Stimulated activated CD4-positive, alpha-beta T cell treated with anti-CD3 and anti-CD28 coated beads, Interleukin-2, amount 100 ng/mL, for 48 hours (primary cell): ENCODE data around the gene ACSM5.

Experiments
- DNase-seq, 2 donors: peaks; one replicate each; pipeline ENCODE4 v3.0.0-alpha.2; 2020

The ACSM5 gene, protein sequence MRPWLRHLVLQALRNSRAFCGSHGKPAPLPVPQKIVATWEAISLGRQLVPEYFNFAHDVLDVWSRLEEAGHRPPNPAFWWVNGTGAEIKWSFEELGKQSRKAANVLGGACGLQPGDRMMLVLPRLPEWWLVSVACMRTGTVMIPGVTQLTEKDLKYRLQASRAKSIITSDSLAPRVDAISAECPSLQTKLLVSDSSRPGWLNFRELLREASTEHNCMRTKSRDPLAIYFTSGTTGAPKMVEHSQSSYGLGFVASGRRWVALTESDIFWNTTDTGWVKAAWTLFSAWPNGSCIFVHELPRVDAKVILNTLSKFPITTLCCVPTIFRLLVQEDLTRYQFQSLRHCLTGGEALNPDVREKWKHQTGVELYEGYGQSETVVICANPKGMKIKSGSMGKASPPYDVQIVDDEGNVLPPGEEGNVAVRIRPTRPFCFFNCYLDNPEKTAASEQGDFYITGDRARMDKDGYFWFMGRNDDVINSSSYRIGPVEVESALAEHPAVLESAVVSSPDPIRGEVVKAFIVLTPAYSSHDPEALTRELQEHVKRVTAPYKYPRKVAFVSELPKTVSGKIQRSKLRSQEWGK

GRCh38 chr16:20409398-20410120 is at the start of gene ACSM5:
Gene ACSM5 (plus strand): TSS chr16:20409534. CDS start chr16:20411485, 1,951 bp downstream.
- no peak for DNase-seq

DNA sequence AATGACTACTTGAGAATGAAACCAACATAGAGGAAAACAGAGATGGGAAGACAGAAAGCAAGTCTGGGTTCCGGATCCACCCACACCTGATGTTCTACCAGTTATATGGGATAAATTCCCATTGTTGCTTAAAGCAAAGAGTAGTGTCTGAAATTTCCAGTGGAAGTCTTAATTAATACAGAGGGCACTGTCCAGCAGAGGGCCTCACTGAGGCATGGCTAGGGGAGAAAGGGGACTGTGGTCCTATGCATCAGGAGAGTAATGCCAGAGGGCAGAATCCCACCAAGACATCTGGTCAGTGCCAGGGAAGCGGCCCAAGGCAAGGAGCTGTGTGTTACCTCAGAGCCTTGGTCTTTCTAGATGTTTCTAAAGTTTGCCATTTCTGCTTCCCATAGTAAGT is 49.3 kb upstream of the ACSM5 start:
- no peak for DNase-seq

- DNase-seq: no peak
Observed at GRCh38 chr16:20363191-20363590, 46.1 kb upstream of the ACSM5 start.

DNA sequence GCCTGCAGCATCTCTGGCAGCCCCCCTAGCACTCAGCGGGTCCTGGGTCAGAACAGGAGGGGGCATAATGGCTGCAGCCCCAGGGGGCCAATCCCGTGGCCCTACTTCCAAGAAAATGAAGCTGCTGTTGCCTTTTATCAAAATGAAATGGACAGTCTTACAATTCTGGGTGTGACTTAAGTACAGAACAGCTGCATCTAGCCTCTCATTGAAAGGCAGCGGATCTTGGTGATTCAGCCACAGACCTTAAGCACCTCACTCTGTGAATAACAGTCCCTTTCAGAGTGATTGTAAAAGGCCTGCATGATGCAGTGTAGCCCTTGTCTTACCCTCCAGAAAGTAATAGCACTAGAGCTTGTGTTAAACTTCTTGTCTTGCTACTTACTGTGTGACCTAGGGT is 45.3 kb upstream of the ACSM5 start:
- DNase-seq: no peak

DNA sequence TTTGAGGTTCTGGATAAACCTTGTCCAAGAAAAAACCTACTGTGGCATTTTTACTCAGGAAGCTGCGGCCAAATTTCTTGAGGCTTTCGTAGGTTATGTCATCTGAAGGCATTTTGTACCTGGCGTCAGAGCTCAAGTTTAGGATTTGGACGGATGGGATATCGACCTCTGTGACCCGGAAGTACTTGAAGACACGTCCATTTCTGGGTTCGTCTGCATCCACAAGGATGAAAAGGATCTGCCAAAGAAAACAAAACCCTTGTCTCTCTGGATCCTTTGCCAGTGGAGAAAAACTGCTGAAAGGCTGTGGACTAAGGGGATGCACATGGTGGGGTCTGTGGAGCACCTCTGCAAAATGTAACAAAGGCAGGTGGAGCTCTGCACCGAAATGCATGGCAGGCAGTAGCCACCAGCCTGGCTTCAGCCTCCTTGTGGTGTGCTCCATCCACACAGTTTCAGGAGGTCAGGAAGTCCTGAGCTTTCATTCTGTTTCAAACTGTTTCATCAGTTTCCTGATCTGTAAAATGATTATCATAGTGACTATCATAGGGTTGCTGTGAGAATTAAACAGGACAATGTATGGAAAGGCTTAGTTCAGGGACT is 39.8 kb upstream of the ACSM5 start:
- DNase-seq: no peak

GRCh38 chr16:20372701-20373100 is 36.6 kb upstream of the ACSM5 start:
- no peak for DNase-seq

GRCh38 chr16:20377181-20377580 is 32.2 kb upstream of the ACSM5 start:
- no peak for DNase-seq

DNA sequence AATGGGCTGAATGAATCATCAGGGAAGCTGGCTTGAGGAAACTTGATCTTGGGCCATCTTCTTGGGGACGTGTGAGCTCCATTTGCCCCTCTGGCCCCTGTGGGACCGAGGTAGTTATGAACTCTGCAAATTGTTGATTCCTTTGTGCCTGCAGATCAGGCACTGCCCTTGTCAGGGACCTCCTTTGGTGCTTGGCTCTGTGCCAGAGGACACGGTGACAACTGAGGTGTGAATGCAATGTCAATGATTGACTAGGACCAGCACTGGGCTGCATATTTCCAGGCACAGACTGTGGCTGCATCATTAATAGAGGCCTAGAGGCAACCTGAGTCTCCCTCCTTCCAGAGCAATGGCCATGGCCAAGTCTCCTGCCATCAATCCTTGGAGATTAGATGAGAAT is 28.6 kb upstream of the ACSM5 start:
- DNase-seq: no peak

- no peak for DNase-seq
Observed at GRCh38 chr16:20382202-20382948, 27.0 kb upstream of the ACSM5 start.

DNA sequence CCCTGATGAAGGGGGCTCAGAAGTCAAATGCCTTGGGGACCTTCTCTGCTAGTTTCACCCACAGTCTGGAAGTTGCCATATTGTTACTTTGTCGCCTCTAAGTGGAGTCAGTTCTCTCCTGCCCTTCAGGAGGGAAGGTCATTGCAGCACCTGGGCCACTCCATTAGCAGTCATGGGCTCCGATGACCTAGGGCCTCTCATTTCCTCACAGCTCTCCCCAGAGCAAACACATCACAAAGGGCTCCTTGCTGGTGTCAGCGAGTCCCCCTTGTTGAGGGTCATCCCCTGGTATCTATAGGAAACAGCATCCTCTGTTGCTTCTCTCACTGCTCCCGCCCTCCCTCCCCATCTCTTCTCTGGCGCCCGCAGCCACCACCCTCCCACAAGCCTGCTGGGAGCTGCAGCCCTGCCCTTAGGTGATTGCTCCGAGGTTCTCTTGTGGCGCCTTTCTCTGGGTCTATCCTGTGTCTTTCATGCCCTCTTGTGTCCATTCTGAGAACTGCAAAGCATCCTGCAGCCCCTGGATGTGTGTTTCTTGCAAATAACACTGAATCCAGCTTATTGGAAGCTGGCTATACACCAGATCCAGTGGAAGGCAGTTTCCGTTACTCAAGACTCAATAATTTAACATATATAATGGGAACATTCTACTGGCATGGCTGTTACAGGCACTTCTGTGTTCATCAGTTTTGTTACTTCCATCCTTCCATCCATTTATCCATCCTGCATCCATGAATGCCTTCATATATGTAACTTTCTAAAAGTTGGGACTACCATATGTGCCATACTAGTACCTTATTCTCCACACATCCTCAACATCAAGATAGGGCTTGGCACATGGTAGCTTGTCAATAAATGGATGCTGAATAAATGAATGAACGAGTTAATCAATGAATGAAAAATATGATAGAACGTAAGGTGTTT is 26.0 kb upstream of the ACSM5 start:
- peak; percentile 51 to 54 for DNase-seq

DNA sequence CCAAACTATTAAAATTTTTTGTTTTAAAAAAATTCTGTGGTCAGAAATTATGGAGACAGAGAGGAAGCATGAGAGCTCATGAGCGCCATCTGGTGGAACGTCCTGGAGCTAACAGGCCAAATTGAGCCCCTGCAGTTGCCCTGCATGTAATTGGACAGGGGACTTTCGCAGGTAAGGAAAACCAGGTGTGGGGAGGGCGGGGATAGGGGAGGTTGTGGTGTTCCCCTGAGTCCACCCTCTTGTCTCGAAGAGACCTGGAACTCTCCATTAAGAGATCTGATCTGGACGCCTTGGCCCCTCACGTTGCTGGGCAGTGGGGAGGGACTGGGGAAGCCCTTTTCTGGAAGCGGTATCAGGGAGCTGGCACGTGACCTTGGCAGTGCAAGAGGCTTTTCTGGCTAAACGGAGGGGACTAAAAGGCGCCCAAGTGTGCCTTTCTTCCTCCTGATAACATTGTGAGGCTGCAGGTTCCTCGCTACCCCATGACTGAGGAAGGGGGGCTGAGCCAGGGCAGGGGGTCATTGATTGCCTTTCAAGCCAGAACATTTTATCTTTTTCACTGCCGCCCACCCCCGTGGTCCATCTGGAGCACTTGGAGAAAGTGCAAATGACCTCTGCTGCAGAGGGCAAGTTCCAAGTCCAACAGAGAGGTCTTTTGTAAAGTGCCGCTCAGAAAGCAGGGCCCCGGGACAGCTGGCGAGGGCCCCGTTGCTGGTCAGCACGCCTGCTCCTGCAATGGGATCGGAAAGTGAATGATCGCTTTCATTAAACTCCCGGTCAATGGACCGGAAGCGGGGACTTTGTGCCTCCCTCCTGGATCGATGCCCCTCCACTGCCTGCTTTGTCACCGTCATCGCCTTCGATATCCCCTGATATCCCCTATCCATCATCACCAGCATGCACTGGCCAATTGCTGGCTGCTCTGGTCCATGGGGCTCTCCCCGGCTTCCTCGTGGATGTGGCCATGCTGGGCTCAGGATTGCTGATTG is 23.2 kb upstream of the ACSM5 start:
- DNase-seq: peak; percentile 56 to 65

- no peak for DNase-seq
Observed at GRCh38 chr16:20387978-20388377, 21.4 kb upstream of the ACSM5 start.

DNA sequence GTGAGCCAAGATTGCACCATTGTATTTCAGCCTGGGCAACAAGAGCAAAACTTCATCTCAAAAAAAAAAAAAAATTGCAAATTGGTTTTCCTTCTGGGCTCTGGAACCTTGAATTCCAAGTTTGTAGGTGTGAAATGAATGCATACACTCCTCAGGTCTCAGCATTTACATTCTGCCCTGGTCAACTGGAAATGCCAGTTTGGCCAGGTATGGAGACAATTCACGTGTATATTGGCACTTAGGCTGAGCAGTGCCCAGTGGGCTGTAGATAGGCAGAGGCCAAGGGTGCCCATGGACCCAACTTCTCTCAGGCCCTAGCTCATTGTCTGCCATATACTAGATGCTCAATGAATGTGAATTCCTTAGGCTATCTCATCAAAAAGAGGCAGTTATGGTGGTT is 20.5 kb upstream of the ACSM5 start:
- DNase-seq: no peak

DNA sequence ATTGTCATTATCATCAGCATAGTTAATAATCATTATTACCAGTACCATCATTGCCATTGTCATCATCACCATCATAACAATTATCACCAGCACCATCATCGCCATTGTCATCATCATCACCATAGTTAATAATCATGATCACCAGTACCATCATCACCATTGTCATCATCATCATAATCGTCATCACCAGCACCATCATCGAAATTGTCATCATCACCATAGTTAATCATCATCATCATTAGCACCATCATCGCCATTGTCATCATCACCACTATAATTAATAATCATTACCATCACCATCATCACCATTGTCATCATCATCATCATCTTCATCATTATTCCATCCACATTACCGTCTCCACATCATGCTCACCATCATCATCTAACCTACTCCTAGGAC is 18.3 kb upstream of the ACSM5 start:
- no peak for DNase-seq

DNA sequence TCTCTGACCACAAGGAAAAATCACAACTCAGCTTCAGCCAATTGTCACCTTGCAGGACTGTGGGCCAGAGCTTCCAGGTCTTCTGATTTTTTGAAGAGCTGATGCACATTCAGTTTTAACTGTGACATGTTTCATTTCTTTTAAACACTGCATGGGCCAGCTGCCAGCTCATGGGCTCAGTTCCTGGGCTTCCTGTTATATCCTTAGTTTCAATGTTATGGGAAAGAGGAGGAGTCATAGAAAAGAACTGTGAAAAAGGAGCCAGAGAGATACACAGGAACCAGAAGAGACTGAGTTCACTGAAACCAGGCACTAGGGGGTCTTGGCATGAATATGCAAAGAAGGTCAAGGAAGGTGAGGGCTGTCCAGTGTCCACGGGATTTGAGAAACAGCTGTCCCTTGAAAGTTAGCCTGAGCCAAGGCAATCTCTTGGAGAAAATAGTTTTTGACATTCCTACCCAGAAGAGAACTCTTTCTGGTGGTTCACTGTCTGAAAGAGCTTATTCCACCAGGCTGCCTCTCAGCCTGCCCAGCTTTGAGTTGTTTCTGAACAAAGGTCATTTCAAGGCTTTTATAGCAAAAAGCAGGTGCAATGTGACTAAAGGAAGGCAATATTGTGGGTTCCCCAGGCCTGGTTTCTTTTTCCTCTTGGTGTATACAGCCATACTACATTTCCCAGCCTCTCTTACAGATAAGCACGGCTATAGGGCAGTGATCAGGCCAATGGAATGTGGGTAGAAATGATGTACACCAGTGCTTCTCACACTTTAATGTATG is 15.3 kb upstream of the ACSM5 start:
- no peak for DNase-seq

GRCh38 chr16:20395946-20396345 is 13.4 kb upstream of the ACSM5 start:
- no peak for DNase-seq

DNA sequence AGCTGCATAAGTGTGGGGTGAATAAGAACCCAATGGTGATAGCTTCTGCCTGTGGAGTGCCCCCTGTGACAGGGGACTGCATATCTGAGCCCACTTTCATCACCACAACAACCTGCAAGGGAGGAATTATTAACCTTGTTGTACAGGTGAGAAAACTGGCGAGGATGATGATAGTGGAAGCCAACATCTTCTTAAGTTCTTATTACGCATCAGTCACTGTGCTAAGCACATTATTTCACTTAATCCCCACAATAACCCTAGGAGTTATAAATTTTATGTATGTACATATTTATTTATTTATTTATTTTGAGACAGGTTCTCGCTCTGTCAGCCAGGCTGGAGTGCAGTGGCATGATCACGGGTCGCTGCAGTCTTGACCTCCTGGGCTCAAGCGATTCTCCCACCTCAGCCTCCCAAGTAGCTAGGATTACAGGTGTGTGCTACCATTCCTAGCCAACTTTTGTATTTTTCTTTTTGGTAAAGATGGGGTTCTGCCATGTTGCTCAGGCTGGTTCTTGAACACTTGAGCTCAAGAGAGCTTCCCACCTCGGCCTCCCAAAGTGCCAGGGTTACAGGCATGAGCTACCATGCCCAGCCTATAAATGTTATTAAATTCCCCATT is 12.4 kb upstream of the ACSM5 start:
- DNase-seq: no peak

DNA sequence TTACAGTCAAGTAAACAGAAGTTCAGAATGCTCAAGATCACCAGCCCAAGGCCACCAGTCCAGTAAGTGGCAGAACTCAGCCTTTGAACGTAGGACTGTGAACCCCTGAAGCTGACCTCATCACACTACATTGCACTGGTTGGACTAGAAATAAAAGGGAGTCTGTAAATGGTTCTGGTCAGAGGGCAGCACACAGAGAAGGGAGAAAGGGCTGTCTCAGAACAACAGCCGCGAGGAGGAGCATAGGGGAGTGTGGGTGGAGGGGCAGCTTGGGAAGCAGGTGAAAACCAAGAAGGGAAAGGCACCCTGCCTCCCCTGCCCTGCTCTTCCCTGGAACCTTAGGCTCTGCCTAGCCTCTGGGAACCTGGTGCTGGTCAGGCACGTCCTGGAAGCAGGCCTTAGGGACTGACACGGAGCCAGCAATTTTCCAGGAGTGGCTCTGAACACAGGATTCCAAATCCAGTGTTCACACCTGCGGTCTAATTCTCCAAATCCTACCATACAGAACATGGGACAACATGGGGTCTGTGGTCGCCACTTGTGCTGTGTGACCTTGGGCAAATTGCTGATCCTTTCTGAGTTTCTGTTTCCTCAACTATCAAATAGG is 11.8 kb upstream of the ACSM5 start:
- DNase-seq: no peak

- no peak for DNase-seq
Observed at GRCh38 chr16:20398603-20399002, 10.7 kb upstream of the ACSM5 start.
